Gastroesophageal sphincter (tissue), 4 donors: ENCODE results near the gene RBMS2. TPM values are rescaled to one million over a fixed set of nuclear protein-coding genes. Genes with fewer than 3 reads are reported as not detected.

Experiments used
- ATAC-seq: fragments of 150-250 bp; one replicate; pipeline ENCODE4 v1.9.1; 2016; ENCODE audit warnings: mild to moderate bottlenecking, moderate library complexity
- H3K27ac ChIP-seq, 4 donors: fragments of 200-600 bp; sonication (generic) in 3 of 4; 1 replicate in 3 of 4; 2 replicates in 1 of 4; pipeline ENCODE4 v1.5.1; 2016 to 2019
- H3K27me3 ChIP-seq: fragments of 200-600 bp; sonication (generic); one replicate; pipeline ENCODE4 v1.5.1; 2019
- H3K36me3 ChIP-seq, 2 donors: fragments of 200-600 bp; sonication (generic); one replicate each; pipeline ENCODE4 v1.5.1; 2019; ENCODE audit warnings: control low read depth in 1 of 2
- H3K4me1 ChIP-seq, 3 donors: fragments of 200-600 bp; sonication (generic); 1 replicate in 2 of 3; 2 replicates in 1 of 3; pipeline ENCODE4 v1.5.1; 2016 to 2019; ENCODE audit warnings: control low read depth in 2 of 3
- H3K4me3 ChIP-seq, 2 donors: fragments of 200-600 bp; sonication (generic); one replicate each; pipeline ENCODE4 v1.5.1; 2019; ENCODE audit warnings: mild to moderate bottlenecking in 1 of 2, moderate library complexity in 1 of 2
- H3K9me3 ChIP-seq, 3 donors: fragments of 200-600 bp; sonication (generic); one replicate each; pipeline ENCODE4 v1.5.1; 2017 to 2019; ENCODE audit warnings: control low read depth in 2 of 3
- EP300 ChIP-seq: sonication (generic); formaldehyde crosslinking; IDR thresholded peaks from one replicate; pipeline ENCODE4 v1.6.1; 2017; ENCODE audit warnings: antibody characterized with exemption, mild to moderate bottlenecking
- POLR2A ChIP-seq, 2 donors: fragments of 450-650 bp; IDR thresholded peaks; one replicate each; pipeline ENCODE4 v1.6.1; 2017; ENCODE audit warnings: antibody characterized with exemption in 2 of 2, mild to moderate bottlenecking in 2 of 2, moderate library complexity in 1 of 2
- POLR2AphosphoS5 ChIP-seq: sonication (generic); formaldehyde crosslinking; IDR thresholded peaks from one replicate; pipeline ENCODE4 v1.6.1; 2017; ENCODE audit warnings: antibody characterized with exemption
- WGBS, 2 donors: methylation state at CpG; one replicate each; pipeline ENCODE4 v1.1.5; 2018; ENCODE audit warnings: low coverage in 1 of 2; 5-methylcytosine and 5-hydroxymethylcytosine counted together
- total RNA-seq, 4 donors: library from RNA; depleted of rRNA; stranded (reverse); fragments of >200 nt; gene quantifications; one replicate each; pipeline ENCODE4 v1.1.0, GENCODE V29; 2016
- TF ChIP-seq, protein P1 (sequence below), 4 experiments: fragments of 200-600 bp in 2 of 4; fragments of 450-650 bp in 2 of 4; sonication (generic) in 1 of 4; IDR thresholded peaks; one replicate each; pipeline ENCODE4 v1.5.1; 2017 to 2019; ENCODE audit warnings: antibody characterized with exemption in 4 of 4, mild to moderate bottlenecking in 2 of 4, moderate library complexity in 2 of 4

The RBMS2 gene
- total RNA-seq, 4 donors from 2014 or later = 25.4 to 50.2 (median 31.8) TPM

DNA sequence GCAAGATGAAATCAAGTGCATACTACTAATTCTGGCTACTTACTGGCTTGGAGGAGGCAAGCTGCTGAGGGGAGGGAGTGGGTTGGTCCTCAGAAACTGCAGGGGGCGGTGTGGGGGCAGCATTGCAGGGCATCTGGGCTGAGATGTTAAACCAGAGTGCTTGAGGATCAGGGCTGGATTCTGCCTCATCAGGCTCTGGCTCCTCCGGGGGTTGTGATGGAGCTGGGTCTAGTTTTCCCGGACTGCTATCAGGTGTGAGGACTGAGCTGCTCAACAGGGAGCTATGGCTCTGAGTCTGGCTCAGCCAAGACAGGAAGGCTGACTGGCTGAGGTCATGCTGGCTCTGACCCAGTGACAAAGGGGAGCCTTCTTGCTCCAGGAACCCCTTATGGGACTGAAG, 79.9 kb downstream of the RBMS2 start:
- H3K9me3 ChIP-seq = no peaks in the 10 kb centered on the region
- peaks cover 9 to 100% of the 10 kb centered on the region in 2 donors for H3K36me3 ChIP-seq
- WGBS, 2 donors = no CpG with 5 or more reads among the region's 3 CpGs
- H3K4me1 ChIP-seq = peaks cover 0 to 8% (median 0%) of the 10 kb centered on the region in 3 donors
- H3K27ac ChIP-seq = peak overlapping the region in 1 of 4 donors; percentile 37
- peak; percentile 18 for ATAC-seq
- no peaks in the 10 kb centered on the region for H3K27me3 ChIP-seq
- TF ChIP-seq, protein P1, sequence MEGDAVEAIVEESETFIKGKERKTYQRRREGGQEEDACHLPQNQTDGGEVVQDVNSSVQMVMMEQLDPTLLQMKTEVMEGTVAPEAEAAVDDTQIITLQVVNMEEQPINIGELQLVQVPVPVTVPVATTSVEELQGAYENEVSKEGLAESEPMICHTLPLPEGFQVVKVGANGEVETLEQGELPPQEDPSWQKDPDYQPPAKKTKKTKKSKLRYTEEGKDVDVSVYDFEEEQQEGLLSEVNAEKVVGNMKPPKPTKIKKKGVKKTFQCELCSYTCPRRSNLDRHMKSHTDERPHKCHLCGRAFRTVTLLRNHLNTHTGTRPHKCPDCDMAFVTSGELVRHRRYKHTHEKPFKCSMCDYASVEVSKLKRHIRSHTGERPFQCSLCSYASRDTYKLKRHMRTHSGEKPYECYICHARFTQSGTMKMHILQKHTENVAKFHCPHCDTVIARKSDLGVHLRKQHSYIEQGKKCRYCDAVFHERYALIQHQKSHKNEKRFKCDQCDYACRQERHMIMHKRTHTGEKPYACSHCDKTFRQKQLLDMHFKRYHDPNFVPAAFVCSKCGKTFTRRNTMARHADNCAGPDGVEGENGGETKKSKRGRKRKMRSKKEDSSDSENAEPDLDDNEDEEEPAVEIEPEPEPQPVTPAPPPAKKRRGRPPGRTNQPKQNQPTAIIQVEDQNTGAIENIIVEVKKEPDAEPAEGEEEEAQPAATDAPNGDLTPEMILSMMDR (IDR thresholded peaks at IDR 0.05) = no peak
- TF ChIP-seq POLR2A (IDR thresholded peaks at IDR 0.05) = no peak
- TF ChIP-seq EP300 = no peak
- no peak for TF ChIP-seq POLR2AphosphoS5
- no peak overlapping the region for H3K4me3 ChIP-seq

GRCh38 chr12:56602239-56602638, 80.6 kb downstream of the RBMS2 start:
- H3K9me3 ChIP-seq = no peaks in the 10 kb centered on the region
- H3K27ac ChIP-seq = no peak overlapping the region
- H3K27me3 ChIP-seq = no peaks in the 10 kb centered on the region
- TF ChIP-seq EP300 (no peak), POLR2AphosphoS5 (no peak), POLR2A (IDR thresholded peaks at IDR 0.05) (no peak)
- TF ChIP-seq, protein P1 (IDR thresholded peaks at IDR 0.05) = no peak
- no peak overlapping the region for H3K4me3 ChIP-seq
- H3K4me1 ChIP-seq = peaks cover 0 to under 1% (median 0%) of the 10 kb centered on the region in 3 donors
- WGBS, 2 donors = 78 to 79% methylated on average over 3 of the region's 3 CpGs
- H3K36me3 ChIP-seq = peaks cover 9 to 100% of the 10 kb centered on the region in 2 donors
- no peak for ATAC-seq

DNA sequence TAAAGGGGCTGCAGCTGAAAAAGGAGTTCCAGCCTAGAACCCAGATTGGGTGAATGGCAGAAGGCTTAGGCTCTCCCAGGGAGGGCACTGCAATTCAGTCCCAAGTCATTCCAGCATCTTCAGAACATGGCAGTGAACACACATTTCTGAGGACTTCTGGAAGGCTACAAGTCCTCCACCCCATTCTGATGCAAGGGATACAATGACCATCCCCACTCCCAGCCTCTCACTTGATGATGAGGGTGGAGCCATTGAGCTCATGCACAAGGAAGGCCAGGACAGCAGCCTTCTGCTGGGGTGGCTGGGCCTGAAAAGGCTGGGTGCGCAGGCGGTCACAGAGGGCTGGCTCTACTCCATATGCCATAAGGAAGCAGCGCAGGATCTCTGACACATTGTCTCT, 82.7 kb downstream of the RBMS2 start:
- H3K27ac ChIP-seq = no peak overlapping the region
- H3K4me1 ChIP-seq = no peaks in the 10 kb centered on the region
- no peaks in the 10 kb centered on the region for H3K27me3 ChIP-seq
- no peaks in the 10 kb centered on the region for H3K9me3 ChIP-seq
- no peak for TF ChIP-seq POLR2AphosphoS5
- ATAC-seq = no peak
- peaks cover 9 to 100% of the 10 kb centered on the region in 2 donors for H3K36me3 ChIP-seq
- no CpG with 5 or more reads among the region's 3 CpGs for WGBS, 2 donors
- H3K4me3 ChIP-seq = no peak overlapping the region

GRCh38 chr12:56614627-56615026, 93.0 kb downstream of the RBMS2 start:
- ATAC-seq = no peak
- Histone ChIP-seq H3K27ac (no peak overlapping the region), H3K36me3 (peaks cover 10 to 87% of the 10 kb centered on the region in 2 donors), H3K27me3 (no peaks in the 10 kb centered on the region), H3K4me1 (peaks cover 0 to 25% (median 0%) of the 10 kb centered on the region in 3 donors), H3K9me3 (no peaks in the 10 kb centered on the region), H3K4me3 (no peak overlapping the region)
- WGBS, 2 donors = 75 to 86% methylated on average over 5 to 6 of the region's 8 CpGs
- no peak for TF ChIP-seq POLR2AphosphoS5
- TF ChIP-seq, protein P1 (IDR thresholded peaks at IDR 0.05) = no peak
- TF ChIP-seq POLR2A (IDR thresholded peaks at IDR 0.05) = no peak
- no peak for TF ChIP-seq EP300

DNA sequence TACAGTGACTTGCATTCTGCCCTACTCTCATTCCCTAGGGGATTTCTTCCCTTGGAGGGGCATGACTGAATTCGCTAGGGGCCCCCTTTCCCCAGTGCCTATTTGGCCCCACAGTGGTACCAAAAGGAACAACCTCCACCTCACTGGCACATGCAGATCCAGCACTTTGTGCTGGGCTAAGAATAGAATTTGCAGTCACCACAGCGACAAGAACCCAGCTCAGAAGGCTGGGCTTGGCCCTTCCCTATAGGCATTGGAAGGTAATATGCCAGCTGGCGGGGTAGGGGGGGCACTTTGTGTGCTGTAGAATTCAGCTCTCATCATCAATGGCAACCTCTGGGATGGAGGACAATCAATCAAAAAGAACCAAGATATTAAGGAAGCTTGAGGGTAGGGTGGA, 94.6 kb downstream of the RBMS2 start:
- H3K27me3 ChIP-seq = no peaks in the 10 kb centered on the region
- no peak overlapping the region for H3K4me3 ChIP-seq
- no peaks in the 10 kb centered on the region for H3K9me3 ChIP-seq
- TF ChIP-seq POLR2A (IDR thresholded peaks at IDR 0.05) = no peak
- TF ChIP-seq POLR2AphosphoS5 = no peak
- TF ChIP-seq EP300 = no peak
- TF ChIP-seq, protein P1 (IDR thresholded peaks at IDR 0.05) = no peak
- H3K4me1 ChIP-seq = peaks cover 0 to 41% (median 2%) of the 10 kb centered on the region in 3 donors
- peaks cover 10 to 87% of the 10 kb centered on the region in 2 donors for H3K36me3 ChIP-seq
- no peak overlapping the region for H3K27ac ChIP-seq
- ATAC-seq = no peak
- WGBS, 2 donors = no CpG with 5 or more reads among the region's 3 CpGs
